Skeletal muscle tissue (tissue), 4 donors: ENCODE measurements around the gene DCXR. TPM values are rescaled to one million over a fixed set of nuclear protein-coding genes. Genes with fewer than 3 reads are reported as not detected.

ENCODE experiments used
- H3K27ac ChIP-seq: one replicate; pipeline ENCODE4 v1.7.0; 2013; ENCODE audit warnings: mild to moderate bottlenecking, low read depth, low read length, inconsistent platforms
- H3K27me3 ChIP-seq, 3 donors: one replicate each; pipeline ENCODE4 v1.7.0; 2013; ENCODE audit warnings: low read length in 3 of 3; ENCODE audit not compliant: control insufficient read depth in 3 of 3, insufficient read depth in 3 of 3
- H3K36me3 ChIP-seq, 3 donors: one replicate each; pipeline ENCODE4 v1.7.0; 2013; ENCODE audit warnings: low read length in 3 of 3; ENCODE audit not compliant: control insufficient read depth in 3 of 3, insufficient read depth in 3 of 3
- H3K4me1 ChIP-seq, 3 donors: one replicate each; pipeline ENCODE4 v1.7.0; 2013; ENCODE audit warnings: low read length in 3 of 3, mild to moderate bottlenecking in 3 of 3; ENCODE audit not compliant: control insufficient read depth in 3 of 3, insufficient read depth in 3 of 3
- H3K4me3 ChIP-seq, 3 donors: one replicate each; pipeline ENCODE4 v1.7.0; 2013; ENCODE audit warnings: low read length in 3 of 3
- H3K9ac ChIP-seq, 3 donors: one replicate each; pipeline ENCODE4 v1.7.0; 2013; ENCODE audit warnings: low read length in 3 of 3, mild to moderate bottlenecking in 3 of 3, moderate library complexity in 2 of 3, low read depth in 1 of 3
- H3K9me3 ChIP-seq, 3 donors: one replicate each; pipeline ENCODE4 v1.7.0; 2013; ENCODE audit warnings: low read length in 3 of 3; ENCODE audit not compliant: control insufficient read depth in 3 of 3
- total RNA-seq: library from RNA; depleted of rRNA; stranded (reverse); fragments of >200 nt; gene quantifications from one replicate; pipeline ENCODE4 v1.2.3, GENCODE V29; 2014
- donor health status: Osteomylitis.

Gene DCXR
- total RNA-seq, 1 donor from 2014 or later, result 20.4 TPM

DNA sequence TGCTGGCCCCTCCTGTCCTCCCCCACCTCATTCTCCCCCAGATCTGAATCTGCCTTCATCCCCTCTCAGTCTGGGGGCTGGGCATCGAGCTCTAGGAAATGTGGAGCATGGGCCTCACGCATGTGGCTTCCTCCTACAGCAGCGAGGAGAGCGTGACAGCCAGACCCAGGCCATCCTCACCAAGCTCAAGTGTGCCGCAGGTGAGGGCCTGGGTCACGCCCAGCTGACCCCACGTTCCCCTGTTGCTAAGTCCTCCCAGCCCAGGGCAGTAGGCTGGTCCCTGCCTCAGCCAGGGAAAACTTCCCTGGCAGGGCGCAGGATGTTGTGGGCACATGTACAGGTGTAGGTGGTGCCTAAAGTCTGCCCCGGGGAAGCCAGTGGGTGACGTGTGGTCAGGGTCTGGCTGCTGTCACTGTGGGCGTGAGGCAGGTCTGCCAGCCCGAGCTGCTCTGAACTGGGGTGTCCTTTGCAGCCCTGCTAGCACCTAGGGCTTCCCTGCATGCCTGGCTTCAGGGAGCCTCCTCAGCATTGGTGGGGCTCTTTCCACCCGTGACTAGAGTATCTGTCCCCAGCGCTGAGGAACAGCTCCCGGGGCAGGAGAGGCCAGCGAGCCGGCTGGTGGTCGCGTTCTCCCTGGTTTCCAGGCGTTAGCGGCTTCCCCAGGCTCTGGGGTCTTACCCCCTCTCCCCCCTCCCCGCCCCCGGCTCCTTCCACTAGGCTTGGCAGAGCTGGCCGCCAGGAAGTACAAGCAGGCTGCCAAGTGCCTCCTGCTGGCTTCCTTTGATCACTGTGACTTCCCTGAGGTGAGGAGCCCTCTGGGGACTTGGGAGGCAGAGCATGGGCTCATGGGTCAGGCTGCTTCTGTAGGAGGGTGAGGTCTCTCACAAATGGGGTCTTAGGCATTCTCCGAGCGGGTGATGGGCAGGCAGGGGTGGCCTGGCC lies 17.8 kb upstream of the DCXR start:
- Histone ChIP-seq H3K36me3 (peaks cover 49 to 59% (median 50%) of the 10 kb centered on the region in 3 donors), H3K9me3 (no peaks in the 10 kb centered on the region), H3K9ac (no peak overlapping the region), H3K27ac (no peak overlapping the region), H3K4me1 (peaks cover 21 to 28% (median 24%) of the 10 kb centered on the region in 3 donors), H3K4me3 (no peak overlapping the region), H3K27me3 (no peaks in the 10 kb centered on the region)

DNA sequence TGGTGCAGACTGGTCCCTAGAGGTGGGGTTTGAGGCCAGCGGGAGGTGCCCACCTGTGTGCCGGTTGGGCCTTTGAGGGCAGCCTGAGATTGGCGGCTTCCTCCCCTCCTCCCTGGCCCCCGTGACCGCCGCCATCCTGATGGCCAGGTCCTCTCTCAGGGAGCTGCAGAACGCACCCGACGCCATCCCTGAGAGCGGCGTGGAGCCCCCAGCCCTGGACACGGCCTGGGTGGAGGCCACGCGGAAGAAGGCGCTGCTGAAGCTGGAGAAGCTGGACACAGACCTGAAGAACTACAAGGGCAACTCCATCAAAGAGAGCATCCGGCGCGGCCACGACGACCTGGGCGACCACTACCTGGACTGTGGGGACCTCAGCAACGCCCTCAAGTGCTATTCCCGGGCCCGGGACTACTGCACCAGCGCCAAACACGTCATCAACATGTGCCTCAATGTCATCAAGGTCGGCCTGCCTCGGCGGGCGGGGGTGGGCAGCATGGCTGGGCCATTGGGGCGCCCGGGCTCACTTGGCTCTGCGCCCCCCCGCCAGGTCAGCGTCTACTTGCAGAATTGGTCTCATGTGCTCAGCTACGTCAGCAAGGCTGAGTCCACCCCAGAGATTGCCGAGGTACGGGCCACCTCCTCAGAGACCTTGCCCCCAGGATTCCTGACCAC lies 17.0 kb upstream of the DCXR start:
- Histone ChIP-seq H3K4me1 (peaks cover 25 to 35% (median 26%) of the 10 kb centered on the region in 3 donors), H3K9me3 (no peaks in the 10 kb centered on the region), H3K27ac (no peak overlapping the region), H3K4me3 (no peak overlapping the region), H3K9ac (no peak overlapping the region), H3K27me3 (no peaks in the 10 kb centered on the region), H3K36me3 (peaks cover 47 to 53% (median 47%) of the 10 kb centered on the region in 3 donors)

DNA sequence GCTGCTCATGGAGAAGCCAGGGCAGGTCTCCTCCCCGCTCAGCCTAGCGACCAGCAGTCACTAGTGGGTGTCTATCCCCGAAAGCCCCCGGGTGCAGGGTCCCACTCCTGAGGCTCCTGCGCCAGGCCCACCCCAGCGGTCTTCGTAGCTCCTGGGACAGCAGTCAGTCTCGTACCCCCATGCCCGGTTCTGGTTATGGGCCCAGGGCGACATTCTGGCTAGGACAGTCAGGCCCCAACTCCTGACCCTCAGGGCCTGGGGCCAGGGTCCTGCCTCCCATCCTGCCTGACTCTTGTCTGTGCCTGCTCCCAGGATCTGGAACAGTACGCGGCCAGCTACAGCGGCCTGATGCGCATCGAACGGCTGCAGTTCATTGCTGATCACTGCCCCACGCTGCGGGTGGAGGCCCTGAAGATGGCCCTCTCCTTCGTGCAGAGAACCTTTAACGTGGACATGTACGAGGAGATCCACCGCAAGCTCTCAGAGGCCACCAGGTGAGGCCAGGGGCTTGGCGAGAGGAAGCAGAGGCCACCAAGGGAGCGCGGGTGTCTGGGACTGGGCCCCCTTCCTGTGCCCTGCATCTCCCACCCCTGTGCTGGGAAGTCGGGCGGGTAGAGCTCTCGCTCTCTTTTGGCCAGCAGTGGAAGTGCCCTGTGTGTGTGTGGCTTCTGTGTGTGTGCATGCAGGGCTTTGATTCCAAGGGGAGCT lies 16.2 kb upstream of the DCXR start:
- Histone ChIP-seq H3K27me3 (no peaks in the 10 kb centered on the region), H3K4me3 (peak overlapping the region in 1 of 3 donors; percentile 83)

DNA sequence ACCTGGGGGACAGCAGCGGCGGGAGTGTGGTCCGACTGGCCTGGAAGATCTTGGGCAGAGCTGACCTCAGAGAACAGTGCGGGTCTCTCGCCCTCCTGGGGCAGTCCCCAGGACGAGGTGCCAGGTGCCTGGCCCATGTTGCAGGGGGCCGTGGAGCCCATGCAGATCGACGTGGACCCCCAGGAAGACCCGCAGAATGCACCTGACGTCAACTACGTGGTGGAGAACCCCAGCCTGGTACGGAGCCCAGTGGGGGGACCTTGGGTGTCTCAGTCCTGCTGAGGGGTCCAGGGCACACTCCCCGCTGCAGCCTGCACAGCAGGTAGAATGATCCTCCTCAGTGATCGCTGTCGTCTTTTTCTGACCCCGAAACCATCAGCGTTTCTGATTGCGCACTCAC lies 15.6 kb upstream of the DCXR start:
- Histone ChIP-seq H3K36me3 (peaks cover 49 to 55% (median 54%) of the 10 kb centered on the region in 3 donors), H3K4me3 (peak overlapping the region; percentile 29 to 83 (median 80)), H3K27ac (no peak overlapping the region), H3K4me1 (peaks cover 25 to 35% (median 26%) of the 10 kb centered on the region in 3 donors), H3K9ac (peak overlapping the region; percentile 25 to 77 (median 65)), H3K9me3 (no peaks in the 10 kb centered on the region), H3K27me3 (no peaks in the 10 kb centered on the region)

More for the DNA sequence above, 16.2 kb upstream of the DCXR start:
- Histone ChIP-seq H3K9ac (peak overlapping the region in 2 of 3 donors; percentile 1 to 25), H3K4me1 (peaks cover 25 to 35% (median 26%) of the 10 kb centered on the region in 3 donors), H3K36me3 (peaks cover 49 to 54% (median 51%) of the 10 kb centered on the region in 3 donors), H3K27ac (no peak overlapping the region), H3K9me3 (no peaks in the 10 kb centered on the region)

DNA sequence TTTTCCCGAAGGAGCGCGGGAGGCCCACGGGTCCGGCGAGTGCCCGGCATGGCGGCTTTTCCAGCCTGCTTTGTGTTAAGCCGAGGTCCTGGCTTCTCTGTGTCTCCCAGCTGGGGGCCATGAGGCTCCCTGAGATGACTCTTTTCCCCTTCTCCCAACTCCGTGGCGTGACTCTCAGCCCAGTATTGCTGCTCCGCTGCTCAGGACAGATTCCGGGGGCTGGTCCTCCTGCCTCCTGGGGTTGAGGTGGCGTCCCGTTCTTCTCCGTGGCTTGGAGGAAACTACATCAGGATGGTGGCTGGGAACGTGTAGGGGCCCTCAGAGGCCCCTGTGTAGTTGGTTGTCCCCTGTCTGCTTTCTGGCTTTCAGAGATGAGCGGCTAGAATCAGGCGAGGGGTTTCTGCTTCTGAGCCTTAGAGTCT lies 15.2 kb upstream of the DCXR start:
- Histone ChIP-seq H3K9ac (peak overlapping the region; percentile 65 to 88 (median 77)), H3K9me3 (no peaks in the 10 kb centered on the region), H3K4me1 (peaks cover 25 to 35% (median 26%) of the 10 kb centered on the region in 3 donors), H3K27ac (no peak overlapping the region), H3K27me3 (no peaks in the 10 kb centered on the region), H3K4me3 (peak overlapping the region; percentile 80 to 87 (median 83)), H3K36me3 (peaks cover 49 to 55% (median 54%) of the 10 kb centered on the region in 3 donors)

DNA sequence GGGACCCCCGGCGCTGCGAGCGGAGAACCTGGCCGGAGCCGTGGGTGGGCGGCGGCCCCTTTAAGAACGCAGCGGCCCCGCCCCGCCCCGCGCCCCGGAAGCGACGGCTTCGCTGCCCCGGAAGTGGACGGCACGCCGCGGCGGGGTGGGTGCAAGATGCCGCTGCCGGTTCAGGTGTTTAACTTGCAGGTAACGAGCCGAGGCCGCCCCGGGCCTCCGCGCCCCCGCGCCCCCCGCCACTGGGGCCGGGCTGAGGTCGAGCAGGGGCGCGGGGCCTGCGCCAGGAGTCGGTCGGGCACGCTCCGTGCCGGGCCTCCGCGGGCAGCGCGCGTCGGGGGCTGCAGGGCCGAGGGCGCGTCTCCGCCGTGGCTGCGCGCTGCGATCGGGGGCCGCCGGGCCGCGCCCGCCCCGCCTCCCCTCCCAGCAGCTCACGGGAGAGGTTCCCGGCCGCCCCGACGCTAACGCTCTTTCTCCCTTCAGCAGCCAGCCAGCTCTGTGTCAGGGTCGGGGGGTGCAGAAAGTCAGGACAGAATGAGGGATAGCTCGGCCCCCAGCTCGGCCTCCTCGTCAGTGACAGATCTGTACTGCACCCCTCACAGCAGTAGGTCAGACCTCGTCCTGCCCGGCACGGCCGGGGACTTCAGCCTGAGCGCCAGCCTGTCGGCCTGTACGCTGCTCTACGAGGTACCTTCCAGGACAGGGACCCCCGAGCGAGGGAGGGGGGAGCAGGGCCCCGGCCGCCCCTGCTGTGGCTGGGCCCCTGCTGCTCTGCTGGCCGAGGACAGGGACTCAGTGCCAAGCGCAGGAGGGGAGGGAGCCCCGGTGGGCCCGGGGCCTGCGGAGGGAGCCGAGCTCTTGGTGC lies 14.5 kb upstream of the DCXR start, which contains the start of the genes GPS1 and RFNG:
Gene GPS1, plus strand, starts transcription at position 123 of the 862 bp plus-strand sequence. Its CDS starts 34 bp downstream, at position 157.
Gene RFNG, minus strand, starts transcription at position 36 of the 862 bp plus-strand sequence. CDS start 45 bp downstream, outside the sequence.
- Histone ChIP-seq H3K4me3 (peak within 1 kb of the TSS; percentile 80 to 87 (median 83)), H3K9ac (peak within 1 kb of the TSS; percentile 65 to 88 (median 81)), H3K27ac (peak within 1 kb of the TSS; percentile 47), H3K36me3 (peaks cover 49 to 60% (median 54%) of the 10 kb centered on the region in 3 donors), H3K9me3 (no peaks in the 10 kb centered on the region), H3K4me1 (peaks cover 25 to 35% (median 26%) of the 10 kb centered on the region in 3 donors), H3K27me3 (no peaks in the 10 kb centered on the region)

DNA sequence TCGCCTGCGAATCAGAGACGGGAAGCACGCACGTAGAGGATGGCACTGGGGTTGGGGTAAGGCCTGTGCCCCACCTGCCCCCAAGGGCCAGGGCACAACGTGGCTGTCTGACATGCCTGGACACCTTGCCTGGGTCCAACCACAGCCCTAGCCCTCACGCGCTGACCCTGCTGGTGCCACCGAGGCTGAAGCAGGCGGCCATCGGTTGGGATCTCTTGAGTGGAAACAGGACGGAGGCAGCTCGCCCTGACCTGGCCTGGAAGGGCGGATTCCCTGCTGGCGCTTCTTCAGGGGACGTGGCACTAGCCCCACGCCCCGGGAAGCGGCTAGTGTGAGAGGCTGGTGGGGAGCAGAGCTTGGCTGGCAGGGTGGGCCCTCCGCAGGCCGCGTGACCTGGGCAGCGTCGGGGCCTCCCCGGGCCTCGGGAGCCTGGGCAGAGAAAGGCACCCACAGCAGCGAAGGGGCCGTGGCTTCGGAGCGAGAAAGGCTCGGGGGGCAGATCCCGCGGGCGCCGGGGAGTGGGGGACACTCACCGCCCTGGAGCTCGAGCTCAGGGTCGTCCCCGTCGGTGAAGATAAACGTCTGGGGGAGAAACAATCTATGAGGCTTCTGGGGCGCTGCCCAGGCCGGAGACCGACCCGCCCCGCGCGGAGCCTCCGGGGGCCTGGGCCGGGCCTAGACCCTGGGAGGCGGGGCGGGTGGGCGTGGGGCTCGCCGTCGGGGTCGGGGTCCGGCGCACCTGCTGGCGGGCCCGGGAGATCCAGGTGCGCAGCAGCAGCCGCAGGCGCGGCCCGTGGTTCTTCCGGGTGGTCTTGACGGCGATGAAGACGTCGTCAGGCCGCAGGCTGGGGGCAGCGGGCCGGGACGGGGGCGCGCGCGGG lies 13.5 kb upstream of the DCXR start:
- H3K9ac ChIP-seq, result peak overlapping the region; percentile 63 to 88 (median 81)

DNA sequence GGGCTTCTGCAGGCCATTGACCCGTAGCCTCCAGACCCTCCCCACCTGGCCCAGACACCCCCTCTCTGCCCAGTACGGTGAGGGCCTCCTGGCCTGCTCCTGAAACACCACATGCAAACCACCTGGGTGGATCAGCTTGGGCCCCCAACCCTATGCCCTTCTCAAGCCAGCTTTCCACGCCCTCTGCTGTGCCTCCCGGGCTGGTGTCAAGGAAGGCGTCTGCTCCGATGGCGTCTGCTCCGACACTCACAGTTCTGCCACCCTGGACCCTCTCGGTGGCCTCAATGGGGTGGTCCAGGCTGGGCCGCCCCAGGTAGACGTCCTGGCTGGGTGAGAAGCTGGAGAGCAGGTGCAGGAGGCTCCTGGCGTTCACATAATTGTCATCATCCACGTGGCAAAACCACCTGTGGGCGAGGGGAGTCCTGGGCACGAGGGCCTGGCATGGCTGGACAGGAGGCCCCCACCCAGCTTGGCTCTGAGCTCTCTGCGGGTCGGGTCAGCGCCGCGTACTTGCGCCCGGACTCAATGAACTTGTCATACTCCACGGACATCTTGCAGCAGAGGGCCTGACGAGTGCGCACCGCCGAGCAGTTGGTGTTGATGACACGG lies 12.8 kb upstream of the DCXR start:
- Histone ChIP-seq H3K4me1 (peaks cover 25 to 35% (median 26%) of the 10 kb centered on the region in 3 donors), H3K27ac (no peak overlapping the region), H3K27me3 (no peaks in the 10 kb centered on the region), H3K9ac (peak overlapping the region; percentile 63 to 88 (median 81)), H3K36me3 (peaks cover 35 to 49% (median 37%) of the 10 kb centered on the region in 3 donors), H3K4me3 (peak overlapping the region; percentile 62 to 87 (median 83)), H3K9me3 (no peaks in the 10 kb centered on the region)

More for the DNA sequence above, 13.5 kb upstream of the DCXR start:
- no peaks in the 10 kb centered on the region for H3K9me3 ChIP-seq
- peaks cover 25 to 35% (median 26%) of the 10 kb centered on the region in 3 donors for H3K4me1 ChIP-seq
- H3K36me3 ChIP-seq, result peaks cover 41 to 54% (median 44%) of the 10 kb centered on the region in 3 donors
- H3K4me3 ChIP-seq, result peak overlapping the region; percentile 62 to 87 (median 83)
- H3K27me3 ChIP-seq, result no peaks in the 10 kb centered on the region
- peak overlapping the region; percentile 47 for H3K27ac ChIP-seq
